Dedifferentiated amniotic fluid mesenchymal stem cell (primary cell): ENCODE results near the gene MAGI2.
A peak's percentile ranks its signal among the peaks of the same experiment; 100 is the strongest.

Experiments
- DNase-seq: peaks from one replicate; pipeline ENCODE4 v3.0.0-alpha.2; 2016; ENCODE audit errors: extremely low spot score

Gene MAGI2

GRCh38 chr7:78095549-78095948, 1357.9 kb downstream of the MAGI2 start:
- no peak for DNase-seq

GRCh38 chr7:78092331-78092730, 1361.1 kb downstream of the MAGI2 start:
- no peak for DNase-seq

GRCh38 chr7:78090616-78091015, 1362.9 kb downstream of the MAGI2 start:
- DNase-seq, result no peak

- peak; percentile 28 for DNase-seq
These were observed 1369.9 kb downstream of the MAGI2 start for GRCh38 chr7:78083476-78084120.

- no peak for DNase-seq
These were observed 1370.9 kb downstream of the MAGI2 start for GRCh38 chr7:78082556-78082955.

GRCh38 chr7:78081888-78082287, 1371.6 kb downstream of the MAGI2 start:
- DNase-seq, result no peak

- DNase-seq, result no peak
These were observed 1372.1 kb downstream of the MAGI2 start for GRCh38 chr7:78081344-78081743.

GRCh38 chr7:78080811-78081210, 1372.7 kb downstream of the MAGI2 start:
- DNase-seq, result peak; percentile 16

GRCh38 chr7:78080241-78080640, 1373.2 kb downstream of the MAGI2 start:
- DNase-seq, result no peak

GRCh38 chr7:78074713-78075112, 1378.8 kb downstream of the MAGI2 start:
- no peak for DNase-seq

GRCh38 chr7:78073609-78074382, 1379.7 kb downstream of the MAGI2 start:
- DNase-seq, result no peak

- DNase-seq, result no peak
These were observed 1381.3 kb downstream of the MAGI2 start for GRCh38 chr7:78072201-78072590.

- DNase-seq, result no peak
These were observed 1381.8 kb downstream of the MAGI2 start for GRCh38 chr7:78071491-78072200.

GRCh38 chr7:78066599-78066998, 1386.9 kb downstream of the MAGI2 start:
- no peak for DNase-seq

- DNase-seq, result no peak
These were observed 1389.7 kb downstream of the MAGI2 start for GRCh38 chr7:78063758-78064157.

GRCh38 chr7:78062214-78062613, 1391.3 kb downstream of the MAGI2 start:
- DNase-seq, result no peak

GRCh38 chr7:78057571-78057970, 1395.9 kb downstream of the MAGI2 start:
- DNase-seq, result no peak

GRCh38 chr7:78055599-78055998, 1397.9 kb downstream of the MAGI2 start:
- DNase-seq, result no peak

- no peak for DNase-seq
These were observed 1398.4 kb downstream of the MAGI2 start for GRCh38 chr7:78055001-78055573.

GRCh38 chr7:78052112-78052511, 1401.4 kb downstream of the MAGI2 start:
- no peak for DNase-seq

GRCh38 chr7:78047800-78048199, 1405.7 kb downstream of the MAGI2 start:
- DNase-seq, result no peak

- no peak for DNase-seq
These were observed 1410.3 kb downstream of the MAGI2 start for GRCh38 chr7:78043159-78043558.
